ENCODE results near the gene TCERG1L.

GRCh38 chr10:131063311-131063710 lies 248.2 kb downstream of the TCERG1L start:
- no peak for TF ChIP-seq CTCF (IDR thresholded peaks at IDR 0.05; ENCODE audit: insufficient read depth, low read length, poor library complexity, severe bottlenecking)
- no peak for TF ChIP-seq EZH2phosphoT487 (conservative IDR thresholded peaks at IDR 0.05; ENCODE audit: low read length)

Data from SU-DHL-6 (cell line).